GM19463 (cell line): ENCODE results near the gene NPR2.

Source experiments
- ATAC-seq: cut with Tn5 transposase; IDR thresholded peaks from one replicate; pipeline ENCODE4 v1.9.1; 2021; ENCODE audit warnings: mild to moderate bottlenecking, moderate library complexity; ENCODE audit not compliant: unreplicated experiment

The NPR2 gene

DNA sequence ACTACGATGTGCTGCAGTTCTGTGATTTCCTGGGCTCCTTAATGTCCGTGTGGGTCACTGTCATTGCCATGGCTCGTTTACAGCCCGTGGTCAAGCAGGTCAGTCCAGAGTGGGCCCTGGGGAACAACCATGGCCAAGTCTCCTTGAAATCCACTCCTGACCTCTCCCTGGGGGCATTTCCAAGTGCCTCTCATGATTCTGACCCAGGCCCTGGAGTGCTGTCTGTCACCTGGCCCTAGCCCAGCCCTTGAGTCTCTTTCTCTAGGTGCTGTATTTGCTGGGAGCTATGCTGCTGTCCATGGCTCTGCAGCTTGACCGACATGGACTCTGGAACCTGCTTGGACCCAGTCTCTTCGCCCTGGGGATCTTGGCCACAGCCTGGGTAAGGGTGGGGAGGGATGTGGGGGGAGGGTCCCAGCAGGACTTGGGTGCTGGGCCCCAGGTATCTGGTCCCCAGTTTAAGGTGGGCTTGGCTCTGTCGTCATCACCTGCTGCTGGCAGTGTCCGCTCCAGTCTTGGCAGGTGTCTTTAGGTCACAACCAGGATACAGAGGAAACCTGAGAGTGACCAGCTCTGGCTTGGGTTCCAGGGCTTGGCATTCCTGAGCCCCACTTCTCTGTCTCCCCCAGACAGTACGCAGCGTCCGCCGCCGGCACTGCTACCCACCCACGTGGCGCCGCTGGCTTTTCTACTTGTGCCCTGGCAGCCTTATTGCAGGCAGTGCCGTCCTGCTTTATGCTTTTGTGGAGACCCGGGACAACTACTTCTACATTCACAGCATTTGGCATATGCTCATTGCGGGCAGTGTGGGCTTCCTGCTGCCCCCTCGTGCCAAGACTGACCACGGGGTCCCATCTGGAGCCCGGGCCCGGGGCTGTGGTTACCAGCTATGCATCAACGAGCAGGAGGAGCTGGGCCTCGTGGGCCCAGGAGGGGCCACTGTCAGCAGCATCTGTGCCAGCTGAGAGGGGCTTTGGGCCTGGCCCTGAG lies 61.8 kb downstream of the NPR2 start:
- ATAC-seq, result no peak

DNA sequence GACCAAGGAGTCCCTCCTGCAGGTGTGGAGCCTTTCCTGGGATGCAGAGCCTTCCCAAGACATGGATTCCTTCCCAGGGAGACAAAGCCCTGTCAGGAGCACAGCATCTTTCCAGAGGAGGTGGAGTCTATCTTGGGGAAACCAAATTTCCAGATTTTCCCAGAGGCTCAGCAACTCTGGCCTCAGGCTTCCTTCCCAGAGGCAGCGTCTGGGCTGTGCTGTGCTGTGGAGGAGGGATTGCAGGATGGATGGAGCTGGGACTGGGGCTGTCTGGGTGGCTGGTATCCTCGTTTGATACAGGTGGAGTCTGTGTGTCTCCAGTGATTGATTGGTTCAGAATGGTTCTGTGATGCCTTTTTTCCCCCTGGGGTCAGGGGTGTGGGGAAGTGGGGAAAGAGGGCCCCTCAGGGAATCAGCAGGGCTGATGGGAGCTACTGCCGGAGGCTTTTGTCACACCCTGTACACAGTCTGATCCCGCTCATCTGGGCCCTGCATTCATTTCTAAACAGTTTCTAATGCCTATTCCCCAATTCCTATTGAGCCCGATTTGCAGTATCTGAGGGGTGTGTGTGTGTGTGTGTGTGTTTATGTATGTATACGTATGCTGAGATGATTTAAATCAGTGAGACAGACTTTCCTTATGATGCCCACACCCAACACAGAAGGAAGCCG lies 62.8 kb downstream of the NPR2 start:
- ATAC-seq, result no peak

DNA sequence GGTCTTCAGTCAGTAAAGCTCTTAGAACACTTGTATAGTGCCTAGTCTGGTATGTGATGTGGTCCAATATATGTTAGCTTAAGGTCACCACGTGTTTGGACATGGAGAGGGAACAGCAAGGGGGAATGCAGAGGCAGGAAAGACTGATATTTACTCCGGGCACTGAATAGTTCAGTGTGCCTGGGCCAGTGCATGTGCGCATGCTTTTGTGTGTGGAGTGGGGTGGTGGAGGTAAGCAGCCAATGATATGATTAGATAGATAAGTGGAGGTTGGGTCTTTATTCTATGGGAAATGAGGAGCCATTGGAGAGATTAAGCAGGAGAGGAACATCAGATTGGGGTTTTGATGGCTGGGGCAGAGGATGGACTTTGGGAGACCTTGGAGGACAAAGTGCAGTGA lies 64.8 kb downstream of the NPR2 start:
- no peak for ATAC-seq

DNA sequence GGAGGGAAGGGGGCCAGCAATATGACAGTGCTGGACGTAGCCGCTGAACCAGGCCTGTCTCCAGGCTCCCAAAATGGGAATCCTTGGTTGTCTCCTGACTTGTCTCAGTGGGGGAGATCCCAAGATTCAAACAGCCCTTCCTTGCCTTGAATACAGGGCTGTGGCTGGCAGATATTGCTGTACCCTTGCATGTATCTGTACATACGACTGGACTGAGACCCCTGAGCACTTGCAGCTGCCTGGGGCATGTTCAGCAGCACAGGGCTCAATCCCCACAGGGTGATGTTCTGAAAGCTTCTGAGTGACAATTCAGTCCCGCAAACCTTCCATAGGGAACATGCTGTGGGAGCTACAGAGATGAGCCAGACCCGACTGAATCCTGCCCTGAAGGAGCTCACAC lies 65.5 kb downstream of the NPR2 start:
- ATAC-seq, result no peak

DNA sequence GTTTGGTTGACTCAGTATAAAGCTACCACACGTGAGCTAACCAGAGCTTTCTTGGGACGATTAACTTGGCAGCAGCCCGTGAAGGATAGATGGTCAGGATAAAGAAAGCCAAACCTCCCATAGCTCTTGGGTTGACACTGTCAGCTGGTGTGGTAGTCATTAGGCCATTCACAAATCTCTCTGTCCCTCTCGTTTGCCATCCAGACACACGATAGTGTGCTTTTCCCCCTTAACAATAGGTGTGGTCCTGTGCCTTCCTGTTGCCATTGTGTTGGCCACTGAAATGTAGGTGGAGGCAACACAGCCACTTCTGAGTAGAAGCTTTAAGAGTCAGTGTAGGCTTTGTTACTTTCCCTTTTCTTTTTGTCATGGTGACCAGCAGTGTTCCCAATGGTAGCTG lies 67.1 kb downstream of the NPR2 start:
- no peak for ATAC-seq
